IPS-18a (cell line): Measurements from ENCODE around the gene PTGDS.

ENCODE experiments used
- H3K27ac ChIP-seq: one replicate; pipeline ENCODE4 v1.5.1; 2013; ENCODE audit warnings: low read length
- H3K27me3 ChIP-seq: one replicate; pipeline ENCODE4 v1.6.1; 2013; ENCODE audit warnings: mild to moderate bottlenecking, low read length; ENCODE audit not compliant: control insufficient read depth, insufficient read depth
- H3K36me3 ChIP-seq: one replicate; pipeline ENCODE4 v1.6.1; 2013; ENCODE audit warnings: low read depth, low read length; ENCODE audit not compliant: control insufficient read depth
- H3K4me1 ChIP-seq: one replicate; pipeline ENCODE4 v1.6.1; 2013; ENCODE audit warnings: low read depth, low read length; ENCODE audit not compliant: control insufficient read depth
- H3K4me3 ChIP-seq: one replicate; pipeline ENCODE4 v1.5.1; 2013; ENCODE audit warnings: low read length
- H3K9ac ChIP-seq: one replicate; pipeline ENCODE4 v1.6.1; 2013; ENCODE audit warnings: mild to moderate bottlenecking, low read length, moderate library complexity
- H3K9me3 ChIP-seq: one replicate; pipeline ENCODE4 v1.6.1; 2013; ENCODE audit warnings: low read depth, low read length; ENCODE audit not compliant: control insufficient read depth

Gene PTGDS

DNA sequence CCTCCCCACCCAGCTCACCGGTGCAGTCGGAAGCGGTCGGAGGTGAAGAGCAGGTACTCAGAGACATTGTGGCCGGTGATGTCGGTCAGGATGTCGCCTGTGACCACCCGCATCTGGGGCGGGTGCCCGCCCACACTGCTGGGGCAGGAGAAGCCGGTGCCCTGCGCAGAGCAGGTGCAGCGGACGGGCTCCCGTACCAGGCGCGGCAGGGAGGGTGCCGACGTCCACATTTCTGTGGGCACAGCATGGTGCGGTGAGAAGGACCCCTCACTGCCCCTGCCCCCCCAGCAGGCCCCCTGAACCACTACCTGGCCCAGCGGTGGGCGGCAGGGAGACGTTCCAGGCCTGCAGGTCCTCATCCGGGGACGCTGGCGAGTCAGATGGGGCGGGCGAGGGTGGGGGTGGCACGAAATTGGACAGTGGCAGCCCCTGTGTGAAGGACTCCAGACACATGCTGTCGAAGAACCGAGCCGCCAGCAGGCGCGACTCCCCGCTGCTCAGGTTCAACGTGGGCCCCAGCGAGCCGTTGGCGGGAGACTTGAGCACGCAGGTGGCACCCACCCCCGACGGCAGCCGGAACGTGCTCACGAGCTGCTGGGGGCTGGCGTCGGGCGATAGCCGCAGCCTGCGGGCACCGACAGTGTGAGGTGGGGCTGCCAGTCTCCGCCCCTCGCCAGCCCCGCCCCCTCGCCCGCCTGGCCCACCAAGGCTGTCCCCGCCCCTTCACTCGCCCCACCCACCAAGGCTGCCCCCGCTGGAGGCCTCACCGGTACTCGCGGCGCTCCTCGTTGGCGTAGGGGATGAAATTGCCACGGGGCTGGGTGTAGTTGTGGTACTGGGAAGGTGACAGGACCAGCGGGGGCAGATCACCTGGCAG lies 35.6 kb downstream of the PTGDS start:
- Histone ChIP-seq H3K27me3 (no peaks in the 10 kb centered on the region), H3K36me3 (no peaks in the 10 kb centered on the region), H3K27ac (no peak overlapping the region), H3K4me3 (no peak overlapping the region), H3K9ac (no peak overlapping the region), H3K4me1 (no peaks in the 10 kb centered on the region), H3K9me3 (no peaks in the 10 kb centered on the region)

DNA sequence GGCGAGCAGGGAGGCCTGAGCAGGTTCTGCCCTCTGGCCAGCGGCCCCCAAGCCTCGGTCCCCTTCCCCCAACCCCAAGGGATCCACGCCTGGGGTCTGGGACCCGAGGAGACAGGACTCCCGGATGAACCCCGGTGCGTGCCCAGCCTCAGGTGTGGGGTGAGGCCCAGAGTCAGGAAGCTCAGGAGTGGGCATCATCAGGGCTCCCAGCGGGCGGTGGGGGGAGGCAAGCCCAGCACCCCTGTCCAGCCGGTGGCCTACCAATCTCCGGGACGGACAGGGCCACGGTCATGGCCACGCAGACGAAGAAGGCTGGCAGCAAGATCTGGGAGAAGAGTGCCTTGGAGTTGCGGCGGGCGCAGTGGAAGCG lies 36.3 kb downstream of the PTGDS start:
- Histone ChIP-seq H3K27ac (no peak overlapping the region), H3K36me3 (no peaks in the 10 kb centered on the region), H3K4me1 (no peaks in the 10 kb centered on the region), H3K9me3 (no peaks in the 10 kb centered on the region), H3K27me3 (no peaks in the 10 kb centered on the region), H3K9ac (no peak overlapping the region), H3K4me3 (no peak overlapping the region)

DNA sequence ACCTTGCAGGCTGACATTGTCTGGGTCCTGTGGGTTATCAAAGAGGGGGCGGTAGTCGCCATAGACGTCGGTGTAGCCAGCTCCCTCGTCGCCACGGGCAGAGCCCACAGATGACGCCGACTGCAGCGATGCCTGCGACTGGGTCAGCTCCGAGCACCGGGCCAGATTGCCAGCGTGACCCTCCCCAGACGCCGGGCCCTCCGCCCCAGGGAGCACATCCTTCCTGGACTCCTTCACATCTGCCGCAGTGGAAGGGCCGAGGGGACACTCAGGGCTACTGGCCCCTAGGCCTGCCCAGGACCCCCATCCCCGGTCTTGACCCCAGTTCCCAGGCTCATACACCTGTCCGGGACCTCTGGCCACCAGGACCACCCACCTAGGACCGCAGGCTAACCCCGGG lies 36.9 kb downstream of the PTGDS start:
- no peak overlapping the region for H3K27ac ChIP-seq
- no peaks in the 10 kb centered on the region for H3K36me3 ChIP-seq

DNA sequence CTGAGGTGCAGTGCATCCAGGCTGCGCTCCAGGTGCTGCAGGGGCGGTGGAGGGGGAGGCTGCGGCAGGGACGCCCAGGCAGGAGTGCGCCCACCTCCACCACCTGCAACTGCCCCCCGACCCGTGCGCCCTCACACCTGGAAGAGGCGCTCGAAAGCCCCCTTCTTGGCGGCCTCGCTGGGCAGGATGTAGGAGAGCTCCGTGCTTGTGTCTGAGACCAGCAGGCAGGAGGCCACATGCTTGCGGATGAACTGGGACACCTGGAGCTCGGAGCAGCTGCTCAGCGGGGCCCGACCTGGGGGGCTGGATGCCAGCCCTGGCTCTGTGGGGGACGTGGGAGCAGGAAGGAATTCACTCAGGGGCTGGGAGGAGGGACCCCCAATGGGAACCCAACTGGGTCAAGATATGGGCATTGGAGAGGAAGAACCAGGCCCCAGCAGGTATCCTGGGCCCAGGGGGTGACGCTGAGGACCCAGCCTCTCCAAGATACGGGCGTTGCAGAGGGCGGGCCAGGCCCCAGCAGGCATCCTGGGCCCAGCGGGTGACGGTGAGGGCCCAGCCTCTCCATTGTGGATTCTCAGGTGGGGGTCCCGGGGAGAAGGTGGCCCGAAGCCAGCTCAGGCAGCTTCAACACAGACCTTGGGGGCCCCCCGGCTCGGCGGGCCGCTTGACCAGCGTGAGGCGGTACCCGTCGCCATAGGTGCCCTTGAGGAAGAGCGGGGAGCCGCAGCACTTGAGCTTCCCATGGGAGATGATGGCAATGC lies 37.7 kb downstream of the PTGDS start:
- Histone ChIP-seq H3K4me3 (no peak overlapping the region), H3K9ac (no peak overlapping the region), H3K9me3 (no peaks in the 10 kb centered on the region), H3K27me3 (no peaks in the 10 kb centered on the region), H3K27ac (no peak overlapping the region), H3K4me1 (no peaks in the 10 kb centered on the region), H3K36me3 (no peaks in the 10 kb centered on the region)

More for the DNA sequence above, 36.9 kb downstream of the PTGDS start:
- Histone ChIP-seq H3K27me3 (no peaks in the 10 kb centered on the region), H3K9me3 (no peaks in the 10 kb centered on the region), H3K4me1 (no peaks in the 10 kb centered on the region), H3K4me3 (no peak overlapping the region), H3K9ac (no peak overlapping the region)

DNA sequence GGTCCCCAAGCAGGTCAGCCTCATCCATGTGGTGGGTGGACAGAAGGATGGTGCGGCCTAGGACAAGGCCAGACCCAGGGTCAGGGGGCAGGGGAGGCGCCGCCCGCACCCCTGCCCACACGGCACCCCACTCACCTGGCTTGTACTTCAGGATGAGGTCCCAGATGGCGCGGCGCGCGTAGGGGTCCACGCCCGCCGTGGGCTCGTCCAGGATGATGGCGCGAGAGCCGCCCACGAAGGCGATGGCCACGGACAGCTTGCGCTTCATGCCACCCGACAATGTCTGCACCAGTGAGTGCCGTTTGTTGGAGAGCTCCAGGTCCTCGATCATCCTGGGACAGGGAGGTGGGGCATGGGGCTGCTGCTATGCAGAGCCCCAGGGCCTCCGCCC lies 38.2 kb downstream of the PTGDS start:
- Histone ChIP-seq H3K4me3 (no peak overlapping the region), H3K4me1 (no peaks in the 10 kb centered on the region), H3K27me3 (no peaks in the 10 kb centered on the region), H3K27ac (no peak overlapping the region), H3K36me3 (no peaks in the 10 kb centered on the region), H3K9ac (no peak overlapping the region), H3K9me3 (no peaks in the 10 kb centered on the region)

DNA sequence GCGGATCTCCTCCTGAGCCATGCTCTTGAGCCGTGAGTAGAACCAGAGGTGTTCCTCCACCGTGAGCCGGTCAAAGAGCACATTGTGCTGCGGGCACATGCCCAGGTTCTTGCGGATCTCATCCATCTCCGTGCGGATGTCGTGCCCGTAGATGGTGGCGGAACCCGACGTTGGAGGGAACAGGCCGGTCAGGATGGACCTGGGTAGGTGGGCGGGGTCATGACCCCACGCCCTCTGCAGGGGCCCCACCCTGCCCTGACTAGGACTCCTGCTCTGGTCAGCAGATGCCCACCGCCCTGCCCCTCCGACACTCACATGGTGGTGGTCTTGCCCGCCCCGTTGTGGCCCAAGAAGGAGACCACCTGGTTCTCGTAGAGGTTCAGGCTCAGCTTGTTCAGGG lies 38.7 kb downstream of the PTGDS start:
- H3K36me3 ChIP-seq = no peaks in the 10 kb centered on the region
- no peaks in the 10 kb centered on the region for H3K4me1 ChIP-seq
- H3K9me3 ChIP-seq = no peaks in the 10 kb centered on the region
- H3K4me3 ChIP-seq = no peak overlapping the region
- H3K27me3 ChIP-seq = no peaks in the 10 kb centered on the region
- H3K27ac ChIP-seq = no peak overlapping the region
- no peak overlapping the region for H3K9ac ChIP-seq

DNA sequence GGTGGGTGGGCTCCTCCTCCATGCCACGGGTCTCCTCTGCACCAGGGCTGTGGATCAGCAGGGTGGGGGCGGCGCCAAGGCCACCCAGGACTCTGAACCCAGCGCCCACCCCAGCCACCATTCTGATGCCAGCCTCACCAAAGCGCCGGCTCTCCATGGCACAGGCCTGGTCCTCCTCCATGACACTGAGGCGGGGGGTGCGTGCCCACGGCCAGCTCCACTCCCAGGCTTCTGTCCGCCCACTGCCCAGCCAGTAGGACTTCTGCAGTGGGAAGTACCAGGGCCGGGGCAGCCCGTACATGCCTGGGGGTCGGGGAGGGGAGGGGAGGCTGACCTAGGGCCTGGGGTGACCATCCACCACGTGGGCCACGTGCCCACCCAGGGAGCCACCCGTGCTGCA lies 39.1 kb downstream of the PTGDS start:
- no peaks in the 10 kb centered on the region for H3K9me3 ChIP-seq
- H3K27me3 ChIP-seq = no peaks in the 10 kb centered on the region
- H3K27ac ChIP-seq = no peak overlapping the region
- no peak overlapping the region for H3K4me3 ChIP-seq
- H3K4me1 ChIP-seq = no peaks in the 10 kb centered on the region
- no peak overlapping the region for H3K9ac ChIP-seq
- no peaks in the 10 kb centered on the region for H3K36me3 ChIP-seq

DNA sequence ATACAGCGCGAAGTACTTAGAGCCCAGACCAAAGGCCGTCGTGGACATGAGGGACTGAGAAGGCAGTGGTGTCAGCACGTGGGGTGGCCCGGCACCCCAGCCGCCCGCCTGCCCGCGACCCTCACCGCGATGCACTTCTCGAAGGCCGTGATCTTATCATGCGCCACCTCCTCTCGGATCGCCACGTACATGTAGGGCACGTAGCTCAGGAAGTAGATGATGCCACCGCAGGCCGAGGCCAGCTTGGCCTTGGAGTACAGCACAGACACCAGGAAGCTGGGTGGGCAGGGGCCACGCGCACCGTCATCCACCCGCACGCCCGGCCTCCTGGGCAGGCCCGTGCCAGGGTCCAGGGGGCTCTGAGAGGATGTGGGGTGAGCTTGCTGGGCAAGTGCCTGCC lies 39.8 kb downstream of the PTGDS start:
- H3K36me3 ChIP-seq = no peaks in the 10 kb centered on the region
- H3K27me3 ChIP-seq = no peaks in the 10 kb centered on the region
- H3K4me3 ChIP-seq = no peak overlapping the region
- H3K4me1 ChIP-seq = no peaks in the 10 kb centered on the region
- no peak overlapping the region for H3K9ac ChIP-seq
- H3K9me3 ChIP-seq = no peaks in the 10 kb centered on the region
- H3K27ac ChIP-seq = no peak overlapping the region

DNA sequence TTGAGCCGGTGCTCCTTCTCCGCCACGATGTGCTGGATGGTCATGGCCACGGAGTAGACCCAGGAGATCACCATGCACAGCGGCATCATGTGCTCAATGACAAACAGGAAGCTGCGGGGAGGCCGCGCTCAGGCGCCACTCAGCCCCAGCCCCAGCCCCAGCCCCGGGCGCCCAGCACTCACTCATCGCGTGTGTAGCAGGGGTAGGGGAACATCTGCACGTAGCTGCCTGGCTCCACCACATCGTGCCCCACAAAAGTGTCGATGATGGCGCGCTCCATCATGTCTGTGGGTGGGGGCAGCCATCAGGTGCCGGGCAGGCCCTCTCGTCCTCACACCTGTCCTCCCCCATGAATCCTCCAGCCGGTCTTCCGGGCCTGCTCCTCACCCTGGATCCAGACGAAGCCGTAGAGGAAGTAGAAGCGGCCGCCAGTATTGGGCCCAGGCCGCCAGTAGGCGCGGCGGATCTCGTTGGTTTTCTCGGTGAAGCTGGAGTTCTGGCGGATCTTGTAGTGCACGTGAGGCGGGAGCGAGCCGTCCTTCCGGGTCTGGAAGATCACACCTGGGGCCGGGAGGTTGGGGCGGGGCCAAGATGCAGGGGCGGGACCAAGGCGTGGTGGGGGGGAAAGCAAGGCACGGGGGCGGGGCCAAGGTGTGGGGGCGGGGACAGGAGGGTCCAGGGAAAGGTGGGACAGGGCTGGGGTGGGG lies 40.6 kb downstream of the PTGDS start:
- H3K36me3 ChIP-seq = no peaks in the 10 kb centered on the region
- H3K9me3 ChIP-seq = no peaks in the 10 kb centered on the region
- H3K27ac ChIP-seq = no peak overlapping the region
- H3K4me1 ChIP-seq = no peaks in the 10 kb centered on the region
- H3K4me3 ChIP-seq = no peak overlapping the region
- no peak overlapping the region for H3K9ac ChIP-seq
- no peaks in the 10 kb centered on the region for H3K27me3 ChIP-seq

DNA sequence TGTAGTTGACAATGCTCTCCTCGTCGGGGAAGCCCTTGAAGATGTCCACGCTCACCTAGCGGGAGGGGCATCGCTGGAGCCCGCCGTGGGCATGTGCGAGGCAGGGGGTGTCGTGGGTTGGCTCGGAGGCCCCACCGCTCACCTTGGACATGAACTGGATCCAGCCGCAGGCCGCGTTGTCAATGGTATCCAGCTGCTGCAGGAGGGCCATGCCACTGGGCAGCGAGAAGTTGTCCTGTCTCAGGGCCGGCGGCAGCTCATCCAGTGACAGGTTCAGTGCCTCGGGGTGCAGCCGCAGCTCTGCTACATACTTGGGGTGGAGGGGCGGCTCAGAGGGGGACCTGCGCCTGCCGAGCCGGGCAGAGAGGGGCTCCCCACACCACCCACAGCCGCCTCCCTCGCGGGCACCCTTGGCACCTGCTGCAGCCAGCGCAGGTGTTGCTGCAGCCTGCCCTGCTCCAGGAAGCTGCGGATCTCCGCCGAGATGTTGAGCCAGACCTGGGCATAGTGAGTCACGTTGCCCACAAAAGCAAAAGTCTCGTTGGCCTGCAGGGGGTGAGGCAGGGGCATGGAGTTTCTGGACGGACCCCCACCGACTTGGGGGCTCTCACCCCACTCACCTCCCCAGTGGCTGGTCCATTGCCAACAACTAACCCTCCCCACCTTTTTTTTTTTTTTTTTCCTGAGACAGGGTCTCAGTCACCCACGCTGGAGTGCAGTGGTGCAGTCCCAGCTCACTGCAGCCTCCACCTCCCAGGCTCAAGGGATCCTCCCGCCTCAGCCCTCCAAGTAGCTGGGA lies 41.7 kb downstream of the PTGDS start:
- Histone ChIP-seq H3K4me3 (no peak overlapping the region), H3K27me3 (no peaks in the 10 kb centered on the region), H3K36me3 (no peaks in the 10 kb centered on the region), H3K4me1 (no peaks in the 10 kb centered on the region), H3K9me3 (no peaks in the 10 kb centered on the region), H3K9ac (no peak overlapping the region), H3K27ac (no peak overlapping the region)
